CD4-positive, alpha-beta memory T cell (primary cell): ENCODE results near the gene CTDP1. TPM values are rescaled to one million over a fixed set of nuclear protein-coding genes. Genes with fewer than 3 reads are reported as not detected.
"Not testable (repeated sequence)": the region's sequence is repeated elsewhere in the genome, so short reads cannot be mapped to it uniquely, and the experiment has no call there.

Source experiments
- CTCF ChIA-PET: fragments of 350-600 bp; sonication (Branson Sonifier 250); formaldehyde crosslinking; loops from one replicate; lab custom pipeline; 2021; ENCODE audit warnings: inconsistent platforms; ENCODE audit not compliant: partially characterized antibody; lab: Charles Lee
- POLR2A ChIA-PET: fragments of 350-600 bp; sonication (Branson Sonifier 250); formaldehyde crosslinking; loops from one replicate; lab custom pipeline; 2021; ENCODE audit not compliant: partially characterized antibody; lab: Charles Lee
- DNase-seq, 5 donors: peaks; one replicate each; pipeline versions ENCODE4 v3.0.0 to v3.0.0-alpha.2; 2020 to 2022; ENCODE audit warnings: mixed read lengths in 1 of 5
- H3K27ac ChIP-seq: one replicate; pipeline ENCODE4 v1.7.0; 2013; ENCODE audit warnings: low read depth, low read length
- H3K27me3 ChIP-seq: 2 replicates; pipeline ENCODE4 v1.7.0; 2013; ENCODE audit warnings: mild to moderate bottlenecking, low read length, moderate library complexity; ENCODE audit not compliant: insufficient read depth
- H3K36me3 ChIP-seq: 2 replicates; pipeline ENCODE4 v1.7.0; 2013; ENCODE audit warnings: mild to moderate bottlenecking, low read length, moderate library complexity; ENCODE audit not compliant: insufficient read depth
- H3K4me1 ChIP-seq: 2 replicates; pipeline ENCODE4 v1.7.0; 2013; ENCODE audit warnings: mild to moderate bottlenecking, low read length, moderate library complexity; ENCODE audit not compliant: insufficient read depth
- H3K4me3 ChIP-seq, 2 donors: one replicate each; pipeline ENCODE4 v1.7.0; 2013; ENCODE audit warnings: low read length in 2 of 2, mild to moderate bottlenecking in 1 of 2
- H3K9me3 ChIP-seq, 2 donors: one replicate each; pipeline ENCODE4 v1.7.0; 2013; ENCODE audit warnings: low read length in 2 of 2, control low read depth in 1 of 2; ENCODE audit not compliant: control insufficient read depth in 1 of 2
- H3K27ac Mint-ChIP-seq, 7 donors: one replicate each; pipeline ENCODE4 v1.8.0; 2020 to 2021; ENCODE audit warnings: mixed read lengths in 7 of 7, mild to moderate bottlenecking in 6 of 7, inconsistent platforms in 3 of 7, moderate library complexity in 3 of 7
- H3K27me3 Mint-ChIP-seq, 2 donors: one replicate each; pipeline ENCODE4 v1.8.0; 2020 to 2021; ENCODE audit warnings: mixed read lengths in 2 of 2
- H3K36me3 Mint-ChIP-seq, 2 donors: one replicate each; pipeline ENCODE4 v1.8.0; 2020 to 2021; ENCODE audit warnings: mixed read lengths in 2 of 2, inconsistent platforms in 1 of 2, mild to moderate bottlenecking in 1 of 2
- H3K4me1 Mint-ChIP-seq, 4 donors: one replicate each; pipeline ENCODE4 v1.8.0; 2020 to 2021; ENCODE audit warnings: mixed read lengths in 4 of 4, mild to moderate bottlenecking in 1 of 4
- H3K4me3 Mint-ChIP-seq, 8 donors: one replicate each; pipeline ENCODE4 v1.8.0; 2020 to 2021; ENCODE audit warnings: mixed read lengths in 8 of 8, mild to moderate bottlenecking in 7 of 8, moderate library complexity in 6 of 8, inconsistent platforms in 3 of 8
- H3K9me3 Mint-ChIP-seq, 8 donors: one replicate each; pipeline ENCODE4 v1.8.0; 2020 to 2021; ENCODE audit warnings: mixed read lengths in 8 of 8, mild to moderate bottlenecking in 5 of 8, inconsistent platforms in 3 of 8, moderate library complexity in 1 of 8
- intact Hi-C: fragments of 100-400 bp; cut with micrococcal nuclease; formaldehyde crosslinking; loops from one replicate; pipeline ENCODE4 v1.15.1; 2023
- polyA plus RNA-seq, 2 donors: library from polyadenylated mRNA; unstranded; fragments of 300-500 nt; fragmentation: Illumina TruSeq; gene quantifications; one replicate each; pipeline ENCODE4 v1.2.3, GENCODE V29; 2021
- total RNA-seq, 2 experiments: library from RNA; stranded (reverse); gene quantifications; one replicate each; pipeline ENCODE4 v1.2.3, GENCODE V29; 2021

The CTDP1 gene
- total and polyA plus RNA-seq, 4 experiments from 2014 or later: 8.5 to 44.5 (median 36.4) TPM

- H3K9me3 ChIP-seq, H3K4me1 ChIP-seq, H3K27ac Mint-ChIP-seq, H3K27me3 Mint-ChIP-seq, intact Hi-C loops, H3K4me3 Mint-ChIP-seq, H3K27me3 ChIP-seq, H3K27ac ChIP-seq, DNase-seq, CTCF ChIA-PET, H3K4me3 ChIP-seq, H3K4me1 Mint-ChIP-seq, POLR2A ChIA-PET: not testable (repeated sequence)
- H3K9me3 Mint-ChIP-seq: peaks cover 2 to 22% (median 14%) of the 10 kb centered on the region in 8 donors
- H3K36me3 Mint-ChIP-seq: peaks cover 54 to 65% of the 10 kb centered on the region in 2 donors
- H3K36me3 ChIP-seq: peaks cover 35% of the 10 kb centered on the region
Observed at GRCh38 chr18:79752946-79753345, 73.3 kb downstream of the CTDP1 start.

GRCh38 chr18:79753391-79753851 lies 73.8 kb downstream of the CTDP1 start:
- no peaks in the 10 kb centered on the region for H3K9me3 ChIP-seq
- Mint-ChIP-seq H3K9me3 (peaks cover 3 to 27% (median 19%) of the 10 kb centered on the region in 8 donors), H3K36me3 (peaks cover 56 to 67% of the 10 kb centered on the region in 2 donors), H3K27me3 (no peaks in the 10 kb centered on the region), H3K4me1 (peaks cover 0 to 4% (median under 1%) of the 10 kb centered on the region in 4 donors), H3K4me3 (no peak overlapping the region), H3K27ac (no peak overlapping the region)
- no peak overlapping the region for H3K4me3 ChIP-seq
- intact Hi-C loops: no loop called here
- no peaks in the 10 kb centered on the region for H3K27me3 ChIP-seq
- POLR2A ChIA-PET: no interaction called here
- no peak overlapping the region for H3K27ac ChIP-seq
- no peaks in the 10 kb centered on the region for H3K4me1 ChIP-seq
- CTCF ChIA-PET: no interaction called here
- H3K36me3 ChIP-seq: peaks cover 30% of the 10 kb centered on the region
- no peak for DNase-seq

GRCh38 chr18:79754022-79754761 lies 74.6 kb downstream of the CTDP1 start:
- Histone ChIP-seq H3K27me3 (no peaks in the 10 kb centered on the region), H3K27ac (no peak overlapping the region), H3K9me3 (no peaks in the 10 kb centered on the region), H3K4me1 (no peaks in the 10 kb centered on the region), H3K36me3 (peaks cover 25% of the 10 kb centered on the region), H3K4me3 (no peak overlapping the region)
- intact Hi-C loops: no loop called here
- H3K4me3 Mint-ChIP-seq: no peak overlapping the region
- H3K27me3 Mint-ChIP-seq: no peaks in the 10 kb centered on the region
- POLR2A ChIA-PET: no interaction called here
- DNase-seq: no peak
- H3K27ac Mint-ChIP-seq: no peak overlapping the region
- H3K36me3 Mint-ChIP-seq: peaks cover 54 to 62% of the 10 kb centered on the region in 2 donors
- CTCF ChIA-PET: no interaction called here
- H3K9me3 Mint-ChIP-seq: peaks cover 3 to 34% (median 25%) of the 10 kb centered on the region in 8 donors
- H3K4me1 Mint-ChIP-seq: peaks cover 0 to 4% (median under 1%) of the 10 kb centered on the region in 4 donors

GRCh38 chr18:79754831-79755351 lies 75.3 kb downstream of the CTDP1 start:
- Mint-ChIP-seq H3K9me3 (peaks cover 3 to 39% (median 32%) of the 10 kb centered on the region in 8 donors), H3K36me3 (peaks cover 49 to 57% of the 10 kb centered on the region in 2 donors), H3K4me1 (peaks cover 0 to 4% (median 2%) of the 10 kb centered on the region in 4 donors), H3K4me3 (no peak overlapping the region), H3K27ac (no peak overlapping the region), H3K27me3 (no peaks in the 10 kb centered on the region)
- no peaks in the 10 kb centered on the region for H3K9me3 ChIP-seq
- ChIA-PET CTCF (no interaction called here), POLR2A (no interaction called here)
- no peaks in the 10 kb centered on the region for H3K4me1 ChIP-seq
- peaks cover 25% of the 10 kb centered on the region for H3K36me3 ChIP-seq
- no peak overlapping the region for H3K4me3 ChIP-seq
- H3K27me3 ChIP-seq: no peaks in the 10 kb centered on the region
- DNase-seq: no peak
- H3K27ac ChIP-seq: no peak overlapping the region
- intact Hi-C loops: no loop called here

GRCh38 chr18:79755496-79756142 lies 76.0 kb downstream of the CTDP1 start:
- intact Hi-C loops: no loop called here
- Histone ChIP-seq H3K9me3 (no peaks in the 10 kb centered on the region), H3K27ac (no peak overlapping the region), H3K4me3 (no peak overlapping the region), H3K36me3 (peaks cover 25% of the 10 kb centered on the region), H3K27me3 (no peaks in the 10 kb centered on the region), H3K4me1 (no peaks in the 10 kb centered on the region)
- no peak overlapping the region for H3K27ac Mint-ChIP-seq
- peaks cover 51 to 55% of the 10 kb centered on the region in 2 donors for H3K36me3 Mint-ChIP-seq
- POLR2A ChIA-PET: no interaction called here
- no peak for DNase-seq
- no peaks in the 10 kb centered on the region for H3K27me3 Mint-ChIP-seq
- no peak overlapping the region for H3K4me3 Mint-ChIP-seq
- CTCF ChIA-PET: no interaction called here
- peaks cover 0 to 4% (median 2%) of the 10 kb centered on the region in 4 donors for H3K4me1 Mint-ChIP-seq
- peaks cover 3 to 46% (median 39%) of the 10 kb centered on the region in 8 donors for H3K9me3 Mint-ChIP-seq

- CTCF ChIA-PET: no interaction called here
- Mint-ChIP-seq H3K27ac (no peak overlapping the region), H3K36me3 (peaks cover 51 to 58% of the 10 kb centered on the region in 2 donors), H3K9me3 (peaks cover 3 to 51% (median 43%) of the 10 kb centered on the region in 8 donors), H3K4me3 (no peak overlapping the region), H3K4me1 (peaks cover 0 to 4% (median 2%) of the 10 kb centered on the region in 4 donors), H3K27me3 (no peaks in the 10 kb centered on the region)
- peaks cover 25% of the 10 kb centered on the region for H3K36me3 ChIP-seq
- intact Hi-C loops: no loop called here
- no peaks in the 10 kb centered on the region for H3K9me3 ChIP-seq
- H3K27me3 ChIP-seq: no peaks in the 10 kb centered on the region
- H3K27ac ChIP-seq: no peak overlapping the region
- no peak for DNase-seq
- no peak overlapping the region for H3K4me3 ChIP-seq
- no peaks in the 10 kb centered on the region for H3K4me1 ChIP-seq
- POLR2A ChIA-PET: no interaction called here
Observed at GRCh38 chr18:79756143-79756500, 76.5 kb downstream of the CTDP1 start.

GRCh38 chr18:79756826-79757225 lies 77.2 kb downstream of the CTDP1 start:
- no peaks in the 10 kb centered on the region for H3K27me3 ChIP-seq
- no peaks in the 10 kb centered on the region for H3K4me1 ChIP-seq
- no peak for DNase-seq
- peaks cover 25% of the 10 kb centered on the region for H3K36me3 ChIP-seq
- H3K27me3 Mint-ChIP-seq: no peaks in the 10 kb centered on the region
- no peak overlapping the region for H3K27ac ChIP-seq
- H3K4me3 Mint-ChIP-seq: no peak overlapping the region
- ChIA-PET CTCF (no interaction called here), POLR2A (no interaction called here)
- no peak overlapping the region for H3K27ac Mint-ChIP-seq
- peaks cover 0 to 2% (median 0%) of the 10 kb centered on the region in 4 donors for H3K4me1 Mint-ChIP-seq
- peaks cover 46 to 54% of the 10 kb centered on the region in 2 donors for H3K36me3 Mint-ChIP-seq
- peaks cover 3 to 57% (median 48%) of the 10 kb centered on the region in 8 donors for H3K9me3 Mint-ChIP-seq
- no peaks in the 10 kb centered on the region for H3K9me3 ChIP-seq
- intact Hi-C loops: no loop called here
- no peak overlapping the region for H3K4me3 ChIP-seq
